HepG2 (cell line): ENCODE measurements around the gene MLF1. TPM values are rescaled to one million over a fixed set of nuclear protein-coding genes. Genes with fewer than 3 reads are reported as not detected.

ENCODE experiments used
- BCL6 ChIP-seq: IDR thresholded peaks from 2 replicates; pipeline ENCODE4 v1.6.1; 2016; ENCODE audit warnings: missing genetic modification reagents, missing compliant biosample characterization
- ISL2 ChIP-seq: sonication (generic); formaldehyde crosslinking; IDR thresholded peaks from 2 replicates; pipeline ENCODE4 v1.5.0; 2020; ENCODE audit warnings: missing genetic modification reagents
- MXD4 ChIP-seq: IDR thresholded peaks from 2 replicates; pipeline ENCODE4 v1.6.1; 2016; ENCODE audit warnings: mild to moderate bottlenecking, missing biosample characterization, missing genetic modification reagents
- NFIB ChIP-seq: sonication (generic); formaldehyde crosslinking; IDR thresholded peaks from 2 replicates; pipeline ENCODE4 v1.9.0; 2021; ENCODE audit warnings: missing genetic modification reagents, mild to moderate bottlenecking, borderline replicate concordance
- NR2F1 ChIP-seq, 2 experiments: fragments of 450-650 bp in 1 of 2; formaldehyde crosslinking in 1 of 2; IDR thresholded peaks; 2 replicates each; pipeline versions ENCODE4 v1.5.0 to v1.6.1; 2016 to 2020; ENCODE audit warnings: mild to moderate bottlenecking in 1 of 2, missing compliant biosample characterization in 1 of 2, missing genetic modification reagents in 1 of 2, moderate library complexity in 1 of 2
- POLR2AphosphoS2 ChIP-seq: IDR thresholded peaks from 2 replicates; pipeline ENCODE4 v1.6.1; 2011; ENCODE audit warnings: low read depth, low read length, improper control_type of control experiment
- REL ChIP-seq: sonication (generic); formaldehyde crosslinking; conservative IDR thresholded peaks from 2 replicates; pipeline ENCODE4 v1.8.0; 2022; ENCODE audit warnings: mild to moderate bottlenecking, missing genetic modification reagents, moderate library complexity
- SNRNP70 ChIP-seq: fragments of 200-400 bp; formaldehyde crosslinking; IDR thresholded peaks from 2 replicates; pipeline ENCODE4 v1.6.1; 2017; ENCODE audit warnings: mild to moderate bottlenecking, low read depth, low read length, moderate library complexity
- TFDP1 ChIP-seq: IDR thresholded peaks from 2 replicates; pipeline ENCODE4 v1.6.1; 2016; ENCODE audit warnings: missing compliant biosample characterization, missing genetic modification reagents, borderline replicate concordance
- ZBTB39 ChIP-seq: sonication (generic); formaldehyde crosslinking; IDR thresholded peaks from 2 replicates; pipeline ENCODE4 v1.5.0; 2020; ENCODE audit warnings: missing genetic modification reagents
- ZBTB49 ChIP-seq: sonication (generic); formaldehyde crosslinking; IDR thresholded peaks from 2 replicates; pipeline ENCODE4 v1.4.0; 2020; ENCODE audit warnings: missing genetic modification reagents, borderline replicate concordance
- ZFP36 ChIP-seq: fragments of 150-350 bp; IDR thresholded peaks from 2 replicates; pipeline ENCODE4 v1.6.1; 2018; ENCODE audit warnings: borderline replicate concordance, low read length, low read depth; ENCODE audit not compliant: partially characterized antibody
- ZNF230 ChIP-seq: sonication (generic); formaldehyde crosslinking; IDR thresholded peaks from 2 replicates; pipeline ENCODE4 v1.4.0; 2020; ENCODE audit warnings: mild to moderate bottlenecking, missing genetic modification reagents
- ZNF333 ChIP-seq: sonication (generic); formaldehyde crosslinking; IDR thresholded peaks from 2 replicates; pipeline ENCODE4 v1.4.0; 2020; ENCODE audit warnings: mild to moderate bottlenecking, missing genetic modification reagents, borderline replicate concordance
- ZNF431 ChIP-seq: sonication (generic); formaldehyde crosslinking; IDR thresholded peaks from 2 replicates; pipeline ENCODE4 v1.9.0; 2022; ENCODE audit warnings: missing genetic modification reagents, low read depth, mild to moderate bottlenecking, borderline replicate concordance
- polyA plus RNA-seq, 8 experiments: library from polyadenylated mRNA; depleted of rRNA in 3 of 8; stranded (reverse) in 7 of 8; unstranded in 1 of 8; fragments of >200 nt; fragmentation: Illumina TruSeq in 4 of 8; extraction: Trizol in 4 of 8; gene quantifications; 2 replicates each; pipeline versions ENCODE4 v1.2.1 to v1.2.3, GENCODE V29; 2011 to 2016; ENCODE audit warnings: low read depth in 4 of 8, missing spikeins in 1 of 8, mixed read lengths in 1 of 8; ENCODE audit not compliant: insufficient read depth in 1 of 8
- total RNA-seq, 5 experiments: library from RNA; depleted of rRNA; stranded (reverse); fragments of >200 nt; fragmentation: Illumina TruSeq; extraction: Trizol; gene quantifications; 2 replicates each; pipeline ENCODE4 v1.2.3, GENCODE V29; 2016; ENCODE audit warnings: low read depth in 1 of 5
- TF ChIP-seq, protein P1 (sequence below): sonication (generic); formaldehyde crosslinking; conservative IDR thresholded peaks from 2 replicates; pipeline ENCODE4 v1.4.0; 2020; ENCODE audit warnings: mild to moderate bottlenecking, missing genetic modification reagents, moderate library complexity

The MLF1 gene
- total and polyA plus RNA-seq, 2 of the 13 experiments (the other 11 are each of a cell fraction or from before 2014, with no cell fraction given), result 0.88 to 1.0 TPM

DNA sequence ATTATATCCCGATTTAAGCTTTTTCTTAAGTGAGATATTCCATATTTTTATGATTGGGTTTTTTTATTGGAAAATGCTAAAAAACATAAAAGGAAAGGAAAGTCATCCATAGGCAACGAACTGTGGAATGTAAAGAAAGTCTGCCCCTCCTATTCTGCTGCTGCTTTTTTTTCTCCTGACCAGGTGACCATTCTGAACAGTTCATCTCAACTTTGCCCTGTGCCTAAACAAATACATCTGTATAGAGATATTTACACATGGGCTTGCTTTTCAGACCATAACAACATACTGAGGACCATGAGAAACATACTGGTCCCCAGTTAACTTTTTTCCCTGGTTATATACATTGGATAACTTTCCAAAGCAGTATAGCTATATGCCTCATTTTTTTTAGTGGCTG lies 18.9 kb upstream of the MLF1 start (continued):
- TF ChIP-seq NFIB (CRISPR knock-in tag) (no peak), ZBTB49 (CRISPR knock-in tag) (no peak), TFDP1 (CRISPR knock-in tag) (no peak), ZNF230 (no peak), ZFP36 (no peak), NR2F1 (CRISPR knock-in tag; IDR thresholded peaks at IDR 0.05) (0 out of 4 replicates have a peak, but pooled peaks of 1 of the 2 experiments have one; percentile 34), ZNF431 (CRISPR knock-in tag) (no peak), SNRNP70 (no peak), BCL6 (CRISPR knock-in tag) (0 out of 2 replicates have a peak, but pooled peaks have one; percentile 12), ZNF333 (no peak), MXD4 (CRISPR knock-in tag) (no peak), ISL2 (CRISPR knock-in tag) (no peak), POLR2AphosphoS2 (no peak), REL (CRISPR knock-in tag) (no peak), ZBTB39 (CRISPR knock-in tag) (no peak)
- TF ChIP-seq, protein P1, sequence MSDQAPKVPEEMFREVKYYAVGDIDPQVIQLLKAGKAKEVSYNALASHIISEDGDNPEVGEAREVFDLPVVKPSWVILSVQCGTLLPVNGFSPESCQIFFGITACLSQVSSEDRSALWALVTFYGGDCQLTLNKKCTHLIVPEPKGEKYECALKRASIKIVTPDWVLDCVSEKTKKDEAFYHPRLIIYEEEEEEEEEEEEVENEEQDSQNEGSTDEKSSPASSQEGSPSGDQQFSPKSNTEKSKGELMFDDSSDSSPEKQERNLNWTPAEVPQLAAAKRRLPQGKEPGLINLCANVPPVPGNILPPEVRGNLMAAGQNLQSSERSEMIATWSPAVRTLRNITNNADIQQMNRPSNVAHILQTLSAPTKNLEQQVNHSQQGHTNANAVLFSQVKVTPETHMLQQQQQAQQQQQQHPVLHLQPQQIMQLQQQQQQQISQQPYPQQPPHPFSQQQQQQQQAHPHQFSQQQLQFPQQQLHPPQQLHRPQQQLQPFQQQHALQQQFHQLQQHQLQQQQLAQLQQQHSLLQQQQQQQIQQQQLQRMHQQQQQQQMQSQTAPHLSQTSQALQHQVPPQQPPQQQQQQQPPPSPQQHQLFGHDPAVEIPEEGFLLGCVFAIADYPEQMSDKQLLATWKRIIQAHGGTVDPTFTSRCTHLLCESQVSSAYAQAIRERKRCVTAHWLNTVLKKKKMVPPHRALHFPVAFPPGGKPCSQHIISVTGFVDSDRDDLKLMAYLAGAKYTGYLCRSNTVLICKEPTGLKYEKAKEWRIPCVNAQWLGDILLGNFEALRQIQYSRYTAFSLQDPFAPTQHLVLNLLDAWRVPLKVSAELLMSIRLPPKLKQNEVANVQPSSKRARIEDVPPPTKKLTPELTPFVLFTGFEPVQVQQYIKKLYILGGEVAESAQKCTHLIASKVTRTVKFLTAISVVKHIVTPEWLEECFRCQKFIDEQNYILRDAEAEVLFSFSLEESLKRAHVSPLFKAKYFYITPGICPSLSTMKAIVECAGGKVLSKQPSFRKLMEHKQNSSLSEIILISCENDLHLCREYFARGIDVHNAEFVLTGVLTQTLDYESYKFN (CRISPR knock-in tag), result peak; percentile 87
